Gastroesophageal sphincter (tissue), 4 donors: ENCODE measurements around the gene EPHB2. TPM values are rescaled to one million over a fixed set of nuclear protein-coding genes. Genes with fewer than 3 reads are reported as not detected.
"Not testable (repeated sequence)": the region's sequence is repeated elsewhere in the genome, so short reads cannot be mapped to it uniquely, and the experiment has no call there.

ENCODE experiments used
- ATAC-seq: fragments of 150-250 bp; one replicate; pipeline ENCODE4 v1.9.1; 2016; ENCODE audit warnings: mild to moderate bottlenecking, moderate library complexity
- H3K27ac ChIP-seq, 4 donors: fragments of 200-600 bp; sonication (generic) in 3 of 4; 1 replicate in 3 of 4; 2 replicates in 1 of 4; pipeline ENCODE4 v1.5.1; 2016 to 2019
- H3K27me3 ChIP-seq: fragments of 200-600 bp; sonication (generic); one replicate; pipeline ENCODE4 v1.5.1; 2019
- H3K36me3 ChIP-seq, 2 donors: fragments of 200-600 bp; sonication (generic); one replicate each; pipeline ENCODE4 v1.5.1; 2019; ENCODE audit warnings: control low read depth in 1 of 2
- H3K4me1 ChIP-seq, 3 donors: fragments of 200-600 bp; sonication (generic); 1 replicate in 2 of 3; 2 replicates in 1 of 3; pipeline ENCODE4 v1.5.1; 2016 to 2019; ENCODE audit warnings: control low read depth in 2 of 3
- H3K4me3 ChIP-seq, 2 donors: fragments of 200-600 bp; sonication (generic); one replicate each; pipeline ENCODE4 v1.5.1; 2019; ENCODE audit warnings: mild to moderate bottlenecking in 1 of 2, moderate library complexity in 1 of 2
- H3K9me3 ChIP-seq, 3 donors: fragments of 200-600 bp; sonication (generic); one replicate each; pipeline ENCODE4 v1.5.1; 2017 to 2019; ENCODE audit warnings: control low read depth in 2 of 3
- EP300 ChIP-seq: sonication (generic); formaldehyde crosslinking; IDR thresholded peaks from one replicate; pipeline ENCODE4 v1.6.1; 2017; ENCODE audit warnings: antibody characterized with exemption, mild to moderate bottlenecking
- POLR2A ChIP-seq, 2 donors: fragments of 450-650 bp; IDR thresholded peaks; one replicate each; pipeline ENCODE4 v1.6.1; 2017; ENCODE audit warnings: antibody characterized with exemption in 2 of 2, mild to moderate bottlenecking in 2 of 2, moderate library complexity in 1 of 2
- POLR2AphosphoS5 ChIP-seq: sonication (generic); formaldehyde crosslinking; IDR thresholded peaks from one replicate; pipeline ENCODE4 v1.6.1; 2017; ENCODE audit warnings: antibody characterized with exemption
- WGBS, 2 donors: methylation state at CpG; one replicate each; pipeline ENCODE4 v1.1.5; 2018; ENCODE audit warnings: low coverage in 1 of 2; 5-methylcytosine and 5-hydroxymethylcytosine counted together
- total RNA-seq, 4 donors: library from RNA; depleted of rRNA; stranded (reverse); fragments of >200 nt; gene quantifications; one replicate each; pipeline ENCODE4 v1.1.0, GENCODE V29; 2016
- TF ChIP-seq, protein P1 (sequence below), 4 experiments: fragments of 200-600 bp in 2 of 4; fragments of 450-650 bp in 2 of 4; sonication (generic) in 1 of 4; IDR thresholded peaks; one replicate each; pipeline ENCODE4 v1.5.1; 2017 to 2019; ENCODE audit warnings: antibody characterized with exemption in 4 of 4, mild to moderate bottlenecking in 2 of 4, moderate library complexity in 2 of 4

EPHB2 gene
- total RNA-seq, 4 donors from 2014 or later: 2.0 to 5.9 (median 2.6) TPM

DNA sequence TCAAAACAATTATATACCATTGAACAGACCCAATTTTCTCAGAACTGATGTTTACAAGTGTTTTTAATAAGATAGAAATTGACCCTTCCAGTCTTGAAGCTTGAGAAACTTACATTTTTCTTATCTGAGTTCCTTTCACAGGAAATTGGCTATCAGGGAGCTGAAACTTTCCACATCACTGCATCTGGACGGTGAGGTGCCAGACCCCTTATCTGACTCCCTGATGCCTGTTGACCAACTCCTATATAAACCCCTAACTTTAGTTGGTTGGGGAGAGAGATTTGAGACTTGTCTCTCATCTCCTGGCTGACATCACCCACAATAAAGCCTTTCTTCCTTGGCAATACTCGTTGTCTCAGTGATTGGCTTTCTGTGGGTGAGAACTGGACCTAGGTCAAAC lies 230.6 kb downstream of the EPHB2 start:
- H3K4me1 ChIP-seq: no peaks in the 10 kb centered on the region
- 40 to 66% methylated on average over 2 of the region's 2 CpGs for WGBS, 2 donors
- no peaks in the 10 kb centered on the region for H3K36me3 ChIP-seq
- no peak for ATAC-seq
- H3K27me3 ChIP-seq: peaks cover 27% of the 10 kb centered on the region
- H3K27ac ChIP-seq: no peak overlapping the region
- TF ChIP-seq POLR2AphosphoS5 (no peak), POLR2A (IDR thresholded peaks at IDR 0.05) (no peak), EP300 (no peak)
- TF ChIP-seq, protein P1, sequence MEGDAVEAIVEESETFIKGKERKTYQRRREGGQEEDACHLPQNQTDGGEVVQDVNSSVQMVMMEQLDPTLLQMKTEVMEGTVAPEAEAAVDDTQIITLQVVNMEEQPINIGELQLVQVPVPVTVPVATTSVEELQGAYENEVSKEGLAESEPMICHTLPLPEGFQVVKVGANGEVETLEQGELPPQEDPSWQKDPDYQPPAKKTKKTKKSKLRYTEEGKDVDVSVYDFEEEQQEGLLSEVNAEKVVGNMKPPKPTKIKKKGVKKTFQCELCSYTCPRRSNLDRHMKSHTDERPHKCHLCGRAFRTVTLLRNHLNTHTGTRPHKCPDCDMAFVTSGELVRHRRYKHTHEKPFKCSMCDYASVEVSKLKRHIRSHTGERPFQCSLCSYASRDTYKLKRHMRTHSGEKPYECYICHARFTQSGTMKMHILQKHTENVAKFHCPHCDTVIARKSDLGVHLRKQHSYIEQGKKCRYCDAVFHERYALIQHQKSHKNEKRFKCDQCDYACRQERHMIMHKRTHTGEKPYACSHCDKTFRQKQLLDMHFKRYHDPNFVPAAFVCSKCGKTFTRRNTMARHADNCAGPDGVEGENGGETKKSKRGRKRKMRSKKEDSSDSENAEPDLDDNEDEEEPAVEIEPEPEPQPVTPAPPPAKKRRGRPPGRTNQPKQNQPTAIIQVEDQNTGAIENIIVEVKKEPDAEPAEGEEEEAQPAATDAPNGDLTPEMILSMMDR (IDR thresholded peaks at IDR 0.05): no peak
- H3K4me3 ChIP-seq: no peak overlapping the region
- peaks cover 0 to 21% (median 0%) of the 10 kb centered on the region in 3 donors for H3K9me3 ChIP-seq

DNA sequence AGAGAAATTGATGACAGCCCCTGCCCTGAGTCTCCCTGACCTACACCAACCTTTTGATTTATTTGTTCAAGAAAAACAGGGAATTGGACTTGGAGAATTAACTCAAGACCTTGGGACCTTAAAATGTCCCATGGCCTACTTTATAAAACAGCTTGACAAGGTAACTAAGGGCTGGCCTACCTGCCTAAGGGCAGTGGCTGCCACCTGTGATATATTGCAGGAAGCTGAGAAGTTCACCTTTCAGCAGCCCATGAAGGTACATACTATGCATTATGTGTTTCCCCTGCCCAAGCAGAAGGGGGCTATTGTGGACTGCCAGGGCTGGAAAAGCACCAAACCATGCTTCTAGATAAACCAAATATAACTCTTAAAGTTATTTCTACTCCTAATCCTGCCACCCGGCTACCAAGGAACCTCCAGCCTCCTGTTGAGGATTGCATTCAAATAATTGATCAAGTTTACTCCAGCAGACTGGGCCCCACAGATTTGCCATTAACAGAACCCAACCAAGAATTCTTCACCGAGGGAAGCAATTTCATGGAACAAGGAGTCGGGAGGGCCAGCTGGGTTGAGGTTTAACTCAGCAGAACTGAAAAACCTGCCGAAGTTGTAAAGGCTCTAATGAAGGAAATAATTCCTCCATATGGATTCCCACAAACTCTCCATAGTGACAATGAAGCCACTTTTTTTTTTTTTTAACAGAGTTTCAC lies 233.9 kb downstream of the EPHB2 start:
- WGBS, 2 donors: 74 to 96% methylated on average over 3 of the region's 4 CpGs
- no peak for ATAC-seq
- Histone ChIP-seq H3K27ac (no peak overlapping the region), H3K27me3 (peaks cover 52% of the 10 kb centered on the region), H3K36me3 (no peaks in the 10 kb centered on the region), H3K4me1 (no peaks in the 10 kb centered on the region), H3K4me3 (no peak overlapping the region), H3K9me3 (peaks cover 0 to 16% (median 0%) of the 10 kb centered on the region in 3 donors)
- TF ChIP-seq, protein P1 (IDR thresholded peaks at IDR 0.05): no peak
- TF ChIP-seq POLR2A (IDR thresholded peaks at IDR 0.05): no peak
- TF ChIP-seq EP300: no peak
- no peak for TF ChIP-seq POLR2AphosphoS5

DNA sequence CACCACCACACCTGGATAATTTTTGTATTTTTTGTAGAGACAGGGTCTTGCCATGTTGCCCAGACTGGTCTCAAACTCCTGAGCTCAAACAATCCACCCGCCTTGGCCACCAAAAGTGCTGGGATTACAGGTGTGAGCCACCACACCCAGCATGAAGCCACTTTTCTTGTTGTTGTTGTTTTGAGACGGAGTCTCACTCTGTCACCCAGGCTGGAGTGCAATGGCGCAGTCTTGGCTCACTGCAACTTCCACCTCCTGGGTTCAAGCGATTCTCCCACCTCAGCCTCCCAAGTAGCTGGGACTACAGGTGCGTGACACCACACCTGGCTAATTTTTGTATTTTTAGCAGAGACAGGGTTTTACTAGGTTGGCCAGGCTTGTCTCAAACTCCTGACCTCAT lies 234.5 kb downstream of the EPHB2 start:
- H3K4me3 ChIP-seq, H3K36me3 ChIP-seq, H3K4me1 ChIP-seq, H3K9me3 ChIP-seq, ATAC-seq, H3K27ac ChIP-seq: not testable (repeated sequence)
- peaks cover 56% of the 10 kb centered on the region for H3K27me3 ChIP-seq
- WGBS, 2 donors: 89% methylated on average over 4 of the region's 5 CpGs; no CpG with 5 or more reads in 1 of the 2 donors

DNA sequence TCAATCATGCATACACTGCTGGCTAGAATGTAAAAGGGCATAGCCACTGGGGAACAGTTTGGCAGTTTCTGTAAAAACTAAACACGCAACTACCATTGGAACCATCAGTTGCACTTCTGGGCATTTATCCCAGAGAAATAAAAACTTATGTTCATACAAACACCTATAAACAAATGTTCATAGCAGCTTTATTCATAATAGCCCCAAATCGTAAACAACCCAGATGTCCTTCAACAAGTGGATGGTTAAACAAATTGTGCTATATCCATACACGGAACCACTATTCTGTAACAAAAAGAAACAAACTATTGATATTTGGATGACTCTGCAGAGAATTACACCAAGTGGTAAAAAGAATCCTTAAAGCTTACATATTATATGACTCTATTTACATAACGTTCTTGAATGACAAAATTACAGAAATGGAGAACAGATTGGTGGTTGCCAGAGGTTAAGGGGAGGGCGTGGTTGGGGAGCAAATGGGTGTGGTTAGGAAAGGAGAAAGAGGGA lies 239.2 kb downstream of the EPHB2 start:
- H3K36me3 ChIP-seq: no peaks in the 10 kb centered on the region
- WGBS, 2 donors: 51 to 53% methylated on average over 5 of the region's 5 CpGs

DNA sequence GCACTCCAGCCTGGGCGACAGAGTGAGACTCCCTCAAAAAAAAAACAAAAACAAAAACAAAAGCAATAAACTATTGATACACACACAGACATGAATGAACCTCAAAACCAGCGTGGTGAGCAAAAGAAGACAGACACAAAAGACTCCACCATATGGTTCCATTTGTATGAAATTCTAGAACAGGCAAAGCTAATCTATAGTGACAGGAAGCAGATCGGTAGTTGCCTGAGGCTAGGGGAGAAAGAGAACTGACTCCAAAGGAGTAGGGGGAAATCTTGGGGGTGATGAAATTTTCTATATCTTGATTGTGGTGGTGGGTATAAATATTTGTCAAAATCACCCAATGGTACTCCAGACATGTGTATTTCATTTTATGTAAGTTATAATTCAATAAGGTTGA lies 241.2 kb downstream of the EPHB2 start:
- Histone ChIP-seq H3K4me3 (no peak overlapping the region), H3K27me3 (peaks cover 84% of the 10 kb centered on the region), H3K4me1 (peaks cover 0 to 8% (median 0%) of the 10 kb centered on the region in 3 donors), H3K9me3 (no peaks in the 10 kb centered on the region), H3K27ac (no peak overlapping the region), H3K36me3 (no peaks in the 10 kb centered on the region)
- WGBS, 2 donors: 51 to 54% methylated on average over 2 of the region's 3 CpGs
- TF ChIP-seq POLR2A (IDR thresholded peaks at IDR 0.05): no peak
- TF ChIP-seq, protein P1 (IDR thresholded peaks at IDR 0.05): no peak
- TF ChIP-seq EP300: no peak
- TF ChIP-seq POLR2AphosphoS5: no peak
- no peak for ATAC-seq

More for the DNA sequence above, 239.2 kb downstream of the EPHB2 start:
- TF ChIP-seq POLR2AphosphoS5 (no peak), EP300 (no peak), POLR2A (IDR thresholded peaks at IDR 0.05) (no peak)
- TF ChIP-seq, protein P1 (IDR thresholded peaks at IDR 0.05): no peak
- peaks cover 86% of the 10 kb centered on the region for H3K27me3 ChIP-seq
- H3K27ac ChIP-seq: no peak overlapping the region
- no peak for ATAC-seq
- no peaks in the 10 kb centered on the region for H3K9me3 ChIP-seq
- H3K4me3 ChIP-seq: no peak overlapping the region
- H3K4me1 ChIP-seq: peaks cover 0 to 8% (median 0%) of the 10 kb centered on the region in 3 donors
